Activated CD4-positive, alpha-beta T cell treated with anti-CD3 and anti-CD28 coated beads, Interleukin-2, Interleukin-6, amounts not matched to agents 100 ng/mL and 50 ng/mL, durations not matched to agents 16 hours and 8 hours (primary cell): ENCODE data around the gene DNAJC5.
A peak's percentile ranks its signal among the peaks of the same experiment; 100 is the strongest.
"Not testable (repeated sequence)": the region's sequence is repeated elsewhere in the genome, so short reads cannot be mapped to it uniquely, and the experiment has no call there.

Experiments used
- DNase-seq: peaks from one replicate; pipeline ENCODE4 v3.0.0-alpha.2; 2020

DNAJC5 gene

GRCh38 chr20:63861981-63862901 lies 32.7 kb upstream of the DNAJC5 start:
- no peak for DNase-seq

GRCh38 chr20:63863021-63863797 lies 31.7 kb upstream of the DNAJC5 start:
- DNase-seq: no peak

GRCh38 chr20:63863798-63864544 lies 31.0 kb upstream of the DNAJC5 start:
- peak; percentile 89 for DNase-seq

- DNase-seq: no peak
These were observed 30.4 kb upstream of the DNAJC5 start for GRCh38 chr20:63864545-63864977.

- peak; percentile 99 for DNase-seq
These were observed 29.8 kb upstream of the DNAJC5 start, which contains the start of gene TPD52L2 for GRCh38 chr20:63864978-63865640. TSS of gene TPD52L2 (plus strand) at chr20:63865270. CDS start at chr20:63865366, 96 bp downstream.

GRCh38 chr20:63867042-63867441 lies 27.9 kb upstream of the DNAJC5 start:
- not testable (repeated sequence) for DNase-seq

GRCh38 chr20:63868264-63868663 lies 26.7 kb upstream of the DNAJC5 start:
- DNase-seq: no peak

- DNase-seq: peak; percentile 82
These were observed 21.4 kb upstream of the DNAJC5 start for GRCh38 chr20:63873477-63873971.

- DNase-seq: not testable (repeated sequence)
These were observed 20.7 kb upstream of the DNAJC5 start for GRCh38 chr20:63874241-63874640.

- DNase-seq: no peak
These were observed 18.4 kb upstream of the DNAJC5 start for GRCh38 chr20:63876489-63877036.

- no peak for DNase-seq
These were observed 17.0 kb upstream of the DNAJC5 start for GRCh38 chr20:63877755-63878470.

GRCh38 chr20:63878899-63879663 lies 15.8 kb upstream of the DNAJC5 start:
- no peak for DNase-seq

GRCh38 chr20:63880901-63881300 lies 14.0 kb upstream of the DNAJC5 start:
- DNase-seq: not testable (repeated sequence)

- DNase-seq: no peak
These were observed 13.3 kb upstream of the DNAJC5 start for GRCh38 chr20:63881451-63882226.

GRCh38 chr20:63882257-63883200 lies 12.4 kb upstream of the DNAJC5 start:
- DNase-seq: no peak

- no peak for DNase-seq
These were observed 11.7 kb upstream of the DNAJC5 start for GRCh38 chr20:63883201-63883593.

- DNase-seq: no peak
These were observed 10.2 kb upstream of the DNAJC5 start for GRCh38 chr20:63884506-63885263.
